GM21576 (cell line): Measurements from ENCODE around the gene DISC1.
"Not testable (repeated sequence)": the region's sequence is repeated elsewhere in the genome, so short reads cannot be mapped to it uniquely, and the experiment has no call there.

Experiments
- ATAC-seq: cut with Tn5 transposase; IDR thresholded peaks from one replicate; pipeline ENCODE4 v1.9.1; 2021; ENCODE audit warnings: mild to moderate bottlenecking, moderate library complexity; ENCODE audit not compliant: unreplicated experiment

The DISC1 gene

GRCh38 chr1:231666937-231667608 is 40.5 kb downstream of the DISC1 start:
- no peak for ATAC-seq

GRCh38 chr1:231667896-231668506 is 41.4 kb downstream of the DISC1 start:
- no peak for ATAC-seq

- no peak for ATAC-seq
Measured at GRCh38 chr1:231668826-231669225, 42.2 kb downstream of the DISC1 start.

- ATAC-seq = not testable (repeated sequence)
Measured at GRCh38 chr1:231669864-231670621, 43.5 kb downstream of the DISC1 start.

- no peak for ATAC-seq
Measured at GRCh38 chr1:231670755-231671154, 44.2 kb downstream of the DISC1 start.

- ATAC-seq = no peak
Measured at GRCh38 chr1:231674575-231674974, 48.0 kb downstream of the DISC1 start.

- ATAC-seq = no peak
Measured at GRCh38 chr1:231676487-231676886, 49.9 kb downstream of the DISC1 start.

GRCh38 chr1:231677442-231677841 is 50.9 kb downstream of the DISC1 start:
- ATAC-seq = no peak

GRCh38 chr1:231678011-231678432 is 51.4 kb downstream of the DISC1 start:
- no peak for ATAC-seq

- no peak for ATAC-seq
Measured at GRCh38 chr1:231679109-231679508, 52.5 kb downstream of the DISC1 start.

- ATAC-seq = no peak
Measured at GRCh38 chr1:231681006-231681405, 54.4 kb downstream of the DISC1 start.

- no peak for ATAC-seq
Measured at GRCh38 chr1:231682779-231683178, 56.2 kb downstream of the DISC1 start.

- no peak for ATAC-seq
Measured at GRCh38 chr1:231683439-231684165, 57.0 kb downstream of the DISC1 start.

GRCh38 chr1:231684356-231685244 is 58.0 kb downstream of the DISC1 start:
- ATAC-seq = no peak

- ATAC-seq = no peak
Measured at GRCh38 chr1:231686384-231686783, 59.8 kb downstream of the DISC1 start.

- ATAC-seq = no peak
Measured at GRCh38 chr1:231688989-231689388, 62.4 kb downstream of the DISC1 start.

GRCh38 chr1:231690059-231690458 is 63.5 kb downstream of the DISC1 start:
- no peak for ATAC-seq

GRCh38 chr1:231691618-231692259 is 65.1 kb downstream of the DISC1 start:
- ATAC-seq = no peak

- no peak for ATAC-seq
Measured at GRCh38 chr1:231693361-231694074, 66.9 kb downstream of the DISC1 start.
